ENCODE results near the gene ACVRL1. TPM values are rescaled to one million over a fixed set of nuclear protein-coding genes. Genes with fewer than 3 reads are reported as not detected.

The ACVRL1 gene
- not detected in 2 replicates for total RNA-seq

GRCh38 chr12:51907083-51907855 is at the start of gene ACVRL1:
ACVRL1 (plus strand) TSS chr12:51907504; CDS start chr12:51912475, 4,971 bp downstream.
- intact Hi-C loops (cut with micrococcal nuclease) = no loop called here
- Mint-ChIP-seq H3K27ac (no peak within 1 kb of the TSS), H3K4me1 (ENCODE audit: low read depth) (no peaks in the 10 kb centered on the region), H3K4me3 (ENCODE audit: low read depth) (no peak within 1 kb of the TSS), H3K27me3 (ENCODE audit: low read depth) (peaks cover 48% of the 10 kb centered on the region), H3K36me3 (ENCODE audit: low read depth) (no peaks in the 10 kb centered on the region), H3K9me3 (no peaks in the 10 kb centered on the region)
- DNase-seq (ENCODE audit: low spot score) = no peak

GRCh38 chr12:51860986-51861385 is 46.3 kb upstream of the ACVRL1 start:
- Mint-ChIP-seq H3K36me3 (ENCODE audit: low read depth) (no peaks in the 10 kb centered on the region), H3K4me1 (ENCODE audit: low read depth) (no peaks in the 10 kb centered on the region), H3K4me3 (ENCODE audit: low read depth) (no peak overlapping the region), H3K27ac (no peak overlapping the region), H3K9me3 (no peaks in the 10 kb centered on the region), H3K27me3 (ENCODE audit: low read depth) (peaks cover 41% of the 10 kb centered on the region)
- intact Hi-C loops (cut with micrococcal nuclease) = no loop called here
- DNase-seq (ENCODE audit: low spot score) = no peak

GRCh38 chr12:51862947-51863346 is 44.4 kb upstream of the ACVRL1 start:
- Mint-ChIP-seq H3K9me3 (no peaks in the 10 kb centered on the region), H3K4me3 (ENCODE audit: low read depth) (no peak overlapping the region), H3K27me3 (ENCODE audit: low read depth) (peaks cover 46% of the 10 kb centered on the region), H3K27ac (no peak overlapping the region), H3K36me3 (ENCODE audit: low read depth) (no peaks in the 10 kb centered on the region), H3K4me1 (ENCODE audit: low read depth) (no peaks in the 10 kb centered on the region)
- intact Hi-C loops (cut with micrococcal nuclease) = no loop called here
- DNase-seq (ENCODE audit: low spot score) = no peak

GRCh38 chr12:51863363-51863932 is 43.9 kb upstream of the ACVRL1 start:
- intact Hi-C loops (cut with micrococcal nuclease) = no loop called here
- H3K4me1 Mint-ChIP-seq (ENCODE audit: low read depth) = no peaks in the 10 kb centered on the region
- H3K4me3 Mint-ChIP-seq (ENCODE audit: low read depth) = no peak overlapping the region
- no peak for DNase-seq (ENCODE audit: low spot score)
- no peak overlapping the region for H3K27ac Mint-ChIP-seq
- no peaks in the 10 kb centered on the region for H3K9me3 Mint-ChIP-seq
- peaks cover 51% of the 10 kb centered on the region for H3K27me3 Mint-ChIP-seq (ENCODE audit: low read depth)
- H3K36me3 Mint-ChIP-seq (ENCODE audit: low read depth) = no peaks in the 10 kb centered on the region

- intact Hi-C loops (cut with micrococcal nuclease) = no loop called here
- Mint-ChIP-seq H3K36me3 (ENCODE audit: low read depth) (no peaks in the 10 kb centered on the region), H3K9me3 (no peaks in the 10 kb centered on the region), H3K27ac (no peak overlapping the region), H3K4me3 (ENCODE audit: low read depth) (no peak overlapping the region), H3K4me1 (ENCODE audit: low read depth) (no peaks in the 10 kb centered on the region), H3K27me3 (ENCODE audit: low read depth) (peaks cover 56% of the 10 kb centered on the region)
- no peak for DNase-seq (ENCODE audit: low spot score)
Measured at GRCh38 chr12:51863933-51864832, 43.1 kb upstream of the ACVRL1 start.

GRCh38 chr12:51864833-51865670 is 42.3 kb upstream of the ACVRL1 start:
- Mint-ChIP-seq H3K9me3 (no peaks in the 10 kb centered on the region), H3K36me3 (ENCODE audit: low read depth) (no peaks in the 10 kb centered on the region), H3K27me3 (ENCODE audit: low read depth) (peaks cover 61% of the 10 kb centered on the region), H3K27ac (no peak overlapping the region), H3K4me3 (ENCODE audit: low read depth) (no peak overlapping the region), H3K4me1 (ENCODE audit: low read depth) (peaks cover under 1% of the 10 kb centered on the region)
- intact Hi-C loops (cut with micrococcal nuclease) = no loop called here
- no peak for DNase-seq (ENCODE audit: low spot score)

- Mint-ChIP-seq H3K4me1 (ENCODE audit: low read depth) (peaks cover 5% of the 10 kb centered on the region), H3K4me3 (ENCODE audit: low read depth) (no peak overlapping the region), H3K36me3 (ENCODE audit: low read depth) (no peaks in the 10 kb centered on the region), H3K27me3 (ENCODE audit: low read depth) (peaks cover 68% of the 10 kb centered on the region), H3K27ac (no peak overlapping the region), H3K9me3 (no peaks in the 10 kb centered on the region)
- intact Hi-C loops (cut with micrococcal nuclease) = no loop called here
- no peak for DNase-seq (ENCODE audit: low spot score)
Measured at GRCh38 chr12:51865757-51866270, 41.5 kb upstream of the ACVRL1 start.

- H3K27ac Mint-ChIP-seq = no peak overlapping the region
- DNase-seq (ENCODE audit: low spot score) = no peak
Measured at GRCh38 chr12:51866324-51866723, 41.0 kb upstream of the ACVRL1 start.

GRCh38 chr12:51866762-51867161 is 40.5 kb upstream of the ACVRL1 start:
- H3K4me3 Mint-ChIP-seq (ENCODE audit: low read depth) = no peak overlapping the region
- peaks cover 68% of the 10 kb centered on the region for H3K27me3 Mint-ChIP-seq (ENCODE audit: low read depth)
- no peaks in the 10 kb centered on the region for H3K9me3 Mint-ChIP-seq
- H3K36me3 Mint-ChIP-seq (ENCODE audit: low read depth) = no peaks in the 10 kb centered on the region
- H3K27ac Mint-ChIP-seq = no peak overlapping the region
- no peak for DNase-seq (ENCODE audit: low spot score)
- H3K4me1 Mint-ChIP-seq (ENCODE audit: low read depth) = peaks cover 5% of the 10 kb centered on the region
- intact Hi-C loops (cut with micrococcal nuclease) = no loop called here

More at GRCh38 chr12:51866324-51866723, 41.0 kb upstream of the ACVRL1 start:
- Mint-ChIP-seq H3K4me1 (ENCODE audit: low read depth) (peaks cover 5% of the 10 kb centered on the region), H3K9me3 (no peaks in the 10 kb centered on the region), H3K4me3 (ENCODE audit: low read depth) (no peak overlapping the region), H3K27me3 (ENCODE audit: low read depth) (peaks cover 69% of the 10 kb centered on the region), H3K36me3 (ENCODE audit: low read depth) (no peaks in the 10 kb centered on the region)
- intact Hi-C loops (cut with micrococcal nuclease) = no loop called here

- H3K36me3 Mint-ChIP-seq (ENCODE audit: low read depth) = no peaks in the 10 kb centered on the region
- no peak overlapping the region for H3K4me3 Mint-ChIP-seq (ENCODE audit: low read depth)
- no peak for DNase-seq (ENCODE audit: low spot score)
- H3K4me1 Mint-ChIP-seq (ENCODE audit: low read depth) = peaks cover 5% of the 10 kb centered on the region
- H3K27ac Mint-ChIP-seq = no peak overlapping the region
- intact Hi-C loops (cut with micrococcal nuclease) = no loop called here
- H3K27me3 Mint-ChIP-seq (ENCODE audit: low read depth) = peaks cover 63% of the 10 kb centered on the region
- H3K9me3 Mint-ChIP-seq = no peaks in the 10 kb centered on the region
Measured at GRCh38 chr12:51867371-51867770, 39.9 kb upstream of the ACVRL1 start.

GRCh38 chr12:51867796-51868428 is 39.4 kb upstream of the ACVRL1 start:
- Mint-ChIP-seq H3K4me3 (ENCODE audit: low read depth) (no peak overlapping the region), H3K9me3 (no peaks in the 10 kb centered on the region), H3K27ac (no peak overlapping the region), H3K27me3 (ENCODE audit: low read depth) (peaks cover 61% of the 10 kb centered on the region), H3K36me3 (ENCODE audit: low read depth) (no peaks in the 10 kb centered on the region), H3K4me1 (ENCODE audit: low read depth) (peaks cover 5% of the 10 kb centered on the region)
- DNase-seq (ENCODE audit: low spot score) = no peak
- intact Hi-C loops (cut with micrococcal nuclease) = no loop called here
